GM21526 (cell line): ENCODE measurements around the gene PRIMA1.

Experiments used
- ATAC-seq: cut with Tn5 transposase; IDR thresholded peaks from one replicate; pipeline ENCODE4 v1.9.1; 2021; ENCODE audit warnings: moderate library complexity; ENCODE audit not compliant: unreplicated experiment, low FRiP score

Gene PRIMA1

DNA sequence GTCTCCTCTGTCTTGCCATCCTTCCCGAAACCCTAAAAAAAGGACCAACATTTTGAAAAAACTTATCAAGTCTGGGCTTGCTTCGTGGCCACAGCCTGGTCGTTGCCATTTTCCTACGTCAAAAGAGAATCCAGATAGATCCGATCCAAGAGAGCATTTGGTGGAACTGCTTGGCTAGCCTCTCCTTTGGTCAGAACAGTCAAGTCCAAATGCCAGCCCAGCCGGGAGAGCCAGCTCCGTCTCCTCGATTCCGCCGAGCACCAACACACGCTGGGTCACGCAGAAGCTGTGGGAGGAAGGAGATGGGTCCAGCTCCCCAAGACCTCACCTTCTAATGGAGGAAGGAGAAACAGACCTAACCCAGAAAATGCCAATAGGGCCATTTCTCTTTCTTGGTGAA is 9.3 kb upstream of the PRIMA1 start:
- ATAC-seq: no peak

DNA sequence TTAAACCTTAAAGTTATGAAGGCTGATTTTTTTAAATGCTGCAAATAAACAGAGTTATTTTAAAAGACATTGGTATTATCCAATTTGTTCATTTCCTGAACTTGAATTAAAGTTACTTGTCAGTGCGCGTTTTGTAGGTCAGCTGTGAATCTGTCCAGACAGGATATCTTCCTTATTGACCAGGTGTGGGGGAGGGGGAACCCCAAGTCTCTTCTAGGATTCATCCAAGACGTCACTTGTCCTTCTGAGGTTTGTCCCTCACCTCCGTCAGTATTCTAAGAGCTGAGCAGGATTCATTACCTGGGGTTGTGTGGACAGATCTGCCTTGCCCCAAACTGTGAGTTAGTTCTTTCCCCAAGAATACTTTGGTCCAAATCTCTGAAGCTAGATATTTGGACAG is 8.8 kb upstream of the PRIMA1 start:
- no peak for ATAC-seq

DNA sequence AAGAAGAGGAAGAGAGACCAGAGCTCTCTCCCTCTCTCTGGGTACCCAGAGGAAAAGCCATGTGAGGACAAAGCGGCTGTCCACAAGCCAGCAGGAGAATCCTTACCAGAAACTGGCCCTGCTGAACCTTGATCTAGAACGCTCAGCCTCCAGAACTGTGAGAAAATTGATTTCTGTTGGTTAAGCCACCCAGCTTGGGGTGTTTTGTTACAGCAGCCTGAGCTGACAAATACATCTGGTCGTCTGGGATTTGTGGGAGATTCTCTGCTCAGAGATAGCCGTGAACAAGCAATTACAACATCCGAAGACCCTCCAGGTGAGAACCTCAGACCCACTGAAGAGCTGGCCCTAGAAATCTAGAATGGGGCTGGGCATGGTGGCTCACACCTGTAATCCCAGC is 6.5 kb upstream of the PRIMA1 start:
- ATAC-seq: no peak

DNA sequence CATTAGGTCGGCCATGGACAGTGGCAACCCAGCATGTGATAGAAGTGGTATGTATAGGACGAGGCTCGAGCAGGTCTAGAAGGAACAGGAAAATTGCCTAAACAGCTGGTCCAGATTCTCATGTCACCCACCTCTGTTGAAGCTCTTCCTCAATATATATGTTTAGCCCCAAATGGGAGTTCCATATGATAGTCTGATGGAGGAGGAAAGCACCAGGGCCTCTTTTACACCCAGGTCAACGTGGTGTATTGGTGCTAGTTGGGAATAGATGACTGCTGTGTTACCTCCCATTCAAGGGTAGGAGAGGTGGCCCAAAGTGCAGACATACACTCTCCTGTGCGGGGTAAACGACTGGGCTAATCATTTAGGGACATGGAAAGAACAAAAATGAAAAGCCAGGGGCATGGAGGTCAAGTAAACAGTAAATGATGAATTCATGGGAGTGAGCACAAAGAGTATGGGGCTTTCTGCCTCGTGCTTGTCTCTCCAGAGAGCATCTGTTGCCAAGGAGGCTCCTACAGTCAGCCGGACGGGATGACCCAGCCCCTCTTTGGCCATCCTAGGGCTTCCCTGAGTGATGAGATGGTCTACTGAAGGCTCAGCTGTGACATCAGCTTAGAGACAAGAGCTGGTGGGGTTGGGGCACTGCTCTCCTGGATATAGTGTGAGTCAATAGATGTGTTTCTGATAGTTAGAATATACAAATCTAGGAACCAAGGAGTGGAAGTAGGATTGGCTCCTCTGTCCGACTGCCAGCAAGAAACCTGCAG is 5.5 kb upstream of the PRIMA1 start:
- no peak for ATAC-seq

DNA sequence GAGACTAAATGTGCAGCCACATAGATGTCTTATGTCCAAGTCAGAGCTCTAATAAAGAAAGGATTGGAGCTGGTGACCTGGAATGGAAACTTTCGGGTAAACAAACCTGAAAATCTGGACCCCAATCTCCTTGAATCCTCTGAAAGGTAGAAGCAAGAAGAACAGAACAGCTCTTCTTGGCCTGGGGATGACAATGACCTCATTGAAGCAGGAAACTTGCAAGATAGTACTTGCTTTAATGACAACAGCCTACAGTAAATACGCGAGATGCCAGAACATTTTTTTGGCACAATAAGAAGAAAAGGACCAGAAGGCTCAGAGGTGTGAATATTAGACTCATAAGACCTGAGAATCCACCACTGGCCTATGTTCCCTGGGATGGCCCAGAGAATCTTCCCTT is 4.1 kb upstream of the PRIMA1 start:
- no peak for ATAC-seq

DNA sequence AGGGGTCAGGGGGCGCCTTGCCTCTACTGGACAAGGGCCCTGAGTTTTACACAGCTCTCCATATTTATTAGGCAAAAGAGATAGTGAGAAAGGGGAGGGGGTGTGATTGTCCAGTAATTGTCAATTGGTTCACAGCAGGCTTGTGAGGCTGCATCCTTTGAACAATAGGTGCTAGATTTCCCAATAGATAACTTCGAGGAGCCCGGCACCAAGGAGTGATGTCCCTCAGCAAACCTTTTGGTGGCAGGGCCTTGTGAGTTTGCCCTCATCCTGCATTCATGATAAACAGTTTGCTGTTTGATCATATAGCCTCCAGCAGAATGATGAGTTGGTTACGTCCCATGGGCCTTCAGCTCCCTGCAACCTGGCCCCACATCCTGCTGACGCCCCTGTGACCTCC is 2.7 kb upstream of the PRIMA1 start:
- ATAC-seq: no peak

DNA sequence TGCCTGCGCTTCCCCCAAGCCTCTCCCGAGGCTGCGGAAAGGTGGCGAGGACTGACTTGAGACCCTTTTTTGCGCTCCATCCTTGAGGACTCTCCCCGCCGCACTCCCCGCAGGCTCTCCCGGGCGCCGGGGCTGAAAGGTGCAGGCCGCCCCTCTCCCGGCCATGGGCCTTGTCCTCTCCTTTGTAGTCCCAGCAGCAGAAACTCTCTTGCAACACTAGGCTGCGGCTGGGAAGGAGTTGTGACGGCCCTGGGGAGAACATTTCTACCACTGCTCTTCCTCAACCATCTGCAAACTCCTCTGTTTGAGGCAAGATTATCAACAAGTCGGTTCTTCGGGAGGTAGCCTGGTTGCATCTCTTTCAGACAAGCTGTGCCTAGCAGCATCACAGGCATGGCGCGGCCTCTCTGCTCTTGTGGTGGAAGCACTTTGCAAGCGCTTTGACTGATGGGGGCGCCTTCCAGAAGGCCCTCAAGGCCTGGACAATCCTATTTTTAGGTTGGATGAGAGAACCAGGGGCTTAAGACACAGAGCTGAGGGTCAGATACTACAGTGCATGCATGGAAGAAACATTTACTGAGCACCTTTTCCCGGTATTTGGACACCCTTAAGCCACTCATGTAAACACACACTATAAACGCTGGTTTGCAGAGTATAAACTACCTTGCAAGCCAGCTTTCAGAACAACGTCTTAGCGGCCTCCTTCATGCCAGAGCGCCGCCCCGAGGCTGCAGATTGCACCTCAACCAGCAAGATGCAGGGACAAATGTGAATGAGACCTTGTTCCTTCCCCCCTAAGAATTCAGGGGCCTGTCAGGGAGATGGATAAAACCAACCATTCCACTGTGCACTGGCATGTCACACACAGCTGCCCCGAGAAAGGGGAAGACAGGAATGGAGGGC is 1.2 kb upstream of the PRIMA1 start:
- ATAC-seq: no peak

DNA sequence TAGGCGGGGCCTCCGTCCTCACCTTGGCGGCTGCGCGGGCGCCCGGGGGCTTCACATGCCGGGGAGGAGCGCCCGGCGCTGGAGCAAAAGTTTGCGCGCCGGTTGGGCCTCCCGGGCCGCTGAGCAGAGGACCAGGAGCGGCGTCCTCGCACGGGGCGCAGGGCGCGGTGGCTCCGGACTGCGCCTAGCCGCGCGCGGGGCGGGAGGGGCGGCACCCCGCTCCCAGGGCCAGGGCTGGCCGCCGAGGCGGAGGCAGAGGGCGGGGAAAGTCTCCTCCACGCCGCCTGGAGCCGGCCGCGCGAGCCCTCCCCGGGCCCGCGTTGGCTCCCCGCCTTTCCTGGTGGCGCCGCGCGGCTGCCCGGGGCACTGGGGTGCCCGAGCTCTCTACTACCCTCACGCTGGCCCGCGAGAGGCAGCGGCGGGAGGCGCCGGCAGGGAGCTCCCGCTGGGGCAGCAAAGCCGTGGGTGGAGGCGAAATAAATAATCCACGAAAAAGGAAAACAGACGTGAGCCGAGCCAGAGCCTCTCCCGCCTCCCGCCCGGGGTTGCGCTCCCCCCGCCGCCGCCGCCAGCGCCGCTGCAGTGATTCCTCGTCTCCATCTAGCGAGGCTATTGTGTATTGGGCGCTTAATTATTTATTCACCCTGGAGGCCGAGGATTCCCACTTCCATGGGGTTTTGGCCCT is 400 bp upstream of the PRIMA1 start:
- no peak for ATAC-seq

DNA sequence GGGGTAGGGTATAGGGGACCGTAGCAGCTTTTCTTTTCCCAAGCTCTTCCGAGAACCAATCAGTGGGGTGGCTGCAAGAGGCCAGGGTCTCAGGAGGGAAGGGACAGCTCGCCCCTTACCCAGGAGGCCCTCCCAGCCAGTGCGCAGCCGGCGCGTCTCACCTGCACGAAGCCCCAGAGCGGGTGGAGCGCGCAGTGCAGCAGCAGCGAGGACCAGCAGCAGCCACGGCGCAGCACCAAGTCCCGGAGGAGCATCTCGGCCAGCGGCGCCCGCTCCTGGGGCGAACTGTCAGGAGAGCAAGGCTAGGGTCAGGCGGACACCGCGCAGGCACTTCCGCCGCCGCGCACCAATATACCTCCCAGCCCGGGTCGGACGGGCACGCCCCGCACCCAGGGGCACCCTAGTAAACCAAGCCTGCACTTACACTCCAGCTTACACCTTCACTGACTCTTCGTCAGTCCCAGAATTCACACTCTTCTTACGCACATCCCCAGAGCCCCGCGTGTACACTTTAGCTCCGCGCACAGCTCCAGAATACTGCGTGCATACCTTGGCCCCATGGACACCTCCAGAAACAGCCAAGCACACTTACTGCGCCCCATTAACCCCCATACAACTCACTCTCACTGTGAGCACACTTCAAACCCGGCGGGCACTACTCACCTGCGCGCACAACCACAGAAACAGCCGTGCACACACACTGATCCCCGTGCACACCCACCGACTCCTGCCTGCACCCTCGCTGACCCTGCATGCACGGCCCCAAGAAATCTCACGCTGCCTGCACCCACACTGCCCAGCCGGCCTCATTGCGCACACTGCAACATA is 606 bp downstream of the PRIMA1 start:
- no peak for ATAC-seq

DNA sequence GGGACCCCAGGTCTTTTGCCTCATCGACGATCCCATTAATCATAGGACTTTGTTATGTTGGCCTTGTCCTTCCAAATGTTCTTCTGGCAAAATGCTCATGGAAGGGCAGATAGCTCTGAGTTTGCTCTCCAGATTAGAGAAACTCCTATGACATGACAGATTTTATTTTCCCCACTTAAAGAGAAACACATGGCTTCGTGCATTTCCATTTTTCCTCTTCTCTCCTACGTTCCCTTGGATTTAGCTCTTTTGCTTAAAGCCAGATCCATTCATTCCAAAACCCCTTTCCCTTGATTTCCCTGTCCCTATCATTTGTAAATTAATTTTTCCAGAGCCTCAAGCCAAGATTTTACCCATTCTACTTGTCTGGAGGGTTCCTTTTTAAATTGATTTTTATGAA is 2.9 kb downstream of the PRIMA1 start:
- ATAC-seq: no peak

DNA sequence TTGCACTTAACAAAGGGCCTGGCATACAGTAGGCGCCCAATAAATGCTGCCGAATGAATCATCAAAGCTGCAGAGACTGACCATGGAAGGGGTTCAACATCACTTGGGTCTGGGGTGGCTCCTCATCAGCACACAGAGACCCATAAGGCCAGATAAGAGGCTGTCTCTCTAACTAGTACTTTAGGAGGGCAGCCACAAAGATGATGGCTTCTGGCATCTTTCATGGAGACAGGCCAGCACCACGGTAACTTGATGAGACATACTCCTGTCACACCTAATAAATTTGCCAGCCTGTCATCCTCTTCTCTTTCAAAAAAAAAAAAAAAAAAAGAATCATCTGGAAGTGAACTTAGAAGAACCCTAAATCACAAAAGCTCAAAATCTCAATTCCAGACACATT is 3.4 kb downstream of the PRIMA1 start:
- no peak for ATAC-seq

DNA sequence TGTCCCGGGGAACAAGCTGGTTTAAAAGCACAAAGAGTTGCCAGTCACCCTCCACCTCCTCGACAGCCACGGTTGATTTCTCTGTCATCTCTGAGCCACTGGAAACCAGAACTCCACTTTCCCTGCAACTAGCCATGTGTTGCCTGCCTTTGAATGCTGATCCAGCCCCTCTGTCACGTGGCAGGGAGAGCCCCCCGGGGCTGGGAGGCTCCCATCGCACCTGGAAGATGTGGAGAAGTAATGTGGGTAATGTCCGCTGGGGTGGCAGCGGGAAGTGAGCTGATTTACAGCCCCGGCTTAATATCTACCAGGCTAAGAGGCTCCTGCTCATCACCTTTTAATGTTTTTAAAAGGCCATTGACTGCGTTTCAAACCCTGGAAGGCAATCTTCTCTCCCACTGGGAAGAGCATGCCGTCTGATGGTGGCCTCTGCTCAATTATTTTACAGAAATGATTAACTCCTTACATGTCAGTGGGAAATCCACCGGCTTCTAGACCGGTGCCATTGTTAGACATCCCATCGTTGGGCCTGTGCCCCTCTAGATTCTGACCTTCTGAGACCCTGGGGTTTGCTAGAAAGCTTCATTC is 7.4 kb downstream of the PRIMA1 start:
- ATAC-seq: no peak

DNA sequence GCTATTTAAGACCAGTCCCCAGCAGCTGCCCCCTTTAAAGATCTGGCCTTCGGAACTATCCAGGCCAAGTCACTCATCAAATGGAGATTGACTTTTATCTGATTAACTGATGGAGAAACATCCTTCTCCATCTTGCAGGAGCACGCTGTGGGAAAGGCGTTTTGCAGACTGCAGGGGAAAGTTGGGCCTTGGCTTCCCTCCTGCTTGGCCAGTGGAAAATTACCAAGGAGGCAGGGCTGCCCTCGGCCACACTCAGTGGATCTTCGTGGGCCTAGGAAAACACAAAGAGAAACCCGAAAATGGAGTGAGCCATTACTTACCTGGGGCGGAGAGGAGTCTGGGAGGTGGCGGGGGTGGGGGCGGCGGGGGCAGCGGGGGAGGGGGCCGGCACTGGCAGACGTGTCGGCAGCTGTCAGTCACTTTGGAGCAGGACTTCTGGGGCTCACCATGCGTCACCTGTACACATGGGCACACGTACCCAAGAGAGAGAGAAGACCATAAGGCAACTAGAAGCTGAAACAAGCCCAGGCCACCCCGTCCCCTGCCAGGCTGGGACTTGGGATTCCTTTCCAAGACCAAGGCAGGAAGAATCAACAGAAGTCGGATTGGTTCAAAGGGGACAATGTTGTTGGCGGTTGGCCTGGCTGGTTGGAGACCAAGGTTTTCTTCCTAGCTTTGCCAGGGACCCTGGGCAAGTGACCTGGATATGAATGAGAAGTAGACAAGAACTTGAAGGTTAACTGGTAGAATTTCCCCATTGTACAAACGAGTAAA is 9.2 kb downstream of the PRIMA1 start:
- ATAC-seq: no peak

DNA sequence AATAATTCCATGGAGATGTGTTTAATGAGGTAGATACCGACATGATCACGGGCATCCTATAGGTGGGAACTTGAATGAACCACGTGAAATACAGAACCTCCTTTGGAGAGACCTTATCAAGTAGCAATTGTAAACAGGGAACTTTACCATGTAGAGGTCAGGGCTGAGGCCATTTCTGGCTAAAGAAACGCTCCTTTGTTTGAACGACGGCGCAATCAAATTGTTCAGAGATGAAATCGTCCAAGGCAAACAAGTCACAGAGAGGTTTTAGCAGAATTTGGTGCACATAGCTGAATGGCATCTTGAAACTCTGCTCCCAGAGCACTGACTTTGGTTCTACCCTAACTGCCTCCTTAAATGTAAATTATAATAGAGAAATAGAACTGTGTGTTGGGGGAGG is 9.8 kb downstream of the PRIMA1 start:
- ATAC-seq: no peak

DNA sequence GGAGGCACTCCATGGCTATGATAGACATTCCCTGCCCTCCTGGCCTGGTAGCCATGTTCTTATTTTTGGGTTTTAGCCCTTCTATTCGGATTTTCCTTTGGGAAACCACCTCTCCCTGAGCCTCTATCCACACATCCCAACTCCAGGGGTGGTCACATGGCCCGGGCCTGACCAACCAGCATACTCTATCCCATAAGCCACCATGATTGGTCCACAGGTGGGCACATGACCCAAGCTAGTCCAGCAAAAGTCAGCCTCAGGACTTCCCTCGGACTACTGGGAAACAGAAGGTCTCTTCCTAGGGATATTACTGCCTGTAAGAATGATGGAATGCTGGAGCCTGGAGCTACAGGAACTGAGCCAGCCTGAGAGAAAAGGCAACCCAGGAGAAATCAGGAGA is 12.5 kb downstream of the PRIMA1 start:
- no peak for ATAC-seq

DNA sequence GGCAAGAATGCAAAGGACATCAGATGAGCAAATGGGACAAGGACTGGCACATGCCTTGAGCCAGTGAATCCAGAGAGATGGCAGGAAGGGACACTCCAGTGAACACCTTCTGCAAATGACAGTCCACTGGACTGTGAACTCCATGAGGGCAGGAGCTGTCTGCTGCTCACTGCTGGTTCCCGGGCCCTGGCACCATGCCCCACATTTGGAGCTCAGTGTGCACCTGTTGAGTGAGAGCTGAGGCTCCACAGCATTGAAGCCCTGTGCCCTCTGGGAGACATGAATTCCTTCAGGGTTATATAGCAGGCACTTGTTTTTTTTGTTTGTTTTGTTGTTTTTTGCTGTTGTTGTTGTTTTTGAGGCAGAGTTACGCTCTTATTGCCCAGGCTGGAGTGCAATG is 13.1 kb downstream of the PRIMA1 start:
- ATAC-seq: no peak

DNA sequence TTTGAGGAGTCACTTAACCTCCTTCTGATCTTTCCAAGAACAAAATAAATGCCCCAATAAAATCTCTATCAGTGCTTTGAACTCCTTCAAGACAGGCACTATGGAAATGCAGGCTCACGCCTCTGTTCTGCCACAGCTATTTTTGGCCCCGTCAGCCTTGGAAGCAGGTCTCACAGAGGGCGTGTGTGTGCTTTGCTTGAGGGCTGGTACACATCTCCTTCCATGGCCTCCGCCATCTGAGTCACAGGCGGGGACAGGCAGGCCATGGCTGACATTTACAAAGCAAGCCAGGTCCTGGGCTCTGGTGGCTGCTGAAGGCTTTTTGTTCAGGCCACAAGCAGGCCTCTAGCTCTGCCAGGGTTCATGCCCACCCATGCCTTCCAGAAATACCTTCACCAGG is 16.0 kb downstream of the PRIMA1 start:
- no peak for ATAC-seq

DNA sequence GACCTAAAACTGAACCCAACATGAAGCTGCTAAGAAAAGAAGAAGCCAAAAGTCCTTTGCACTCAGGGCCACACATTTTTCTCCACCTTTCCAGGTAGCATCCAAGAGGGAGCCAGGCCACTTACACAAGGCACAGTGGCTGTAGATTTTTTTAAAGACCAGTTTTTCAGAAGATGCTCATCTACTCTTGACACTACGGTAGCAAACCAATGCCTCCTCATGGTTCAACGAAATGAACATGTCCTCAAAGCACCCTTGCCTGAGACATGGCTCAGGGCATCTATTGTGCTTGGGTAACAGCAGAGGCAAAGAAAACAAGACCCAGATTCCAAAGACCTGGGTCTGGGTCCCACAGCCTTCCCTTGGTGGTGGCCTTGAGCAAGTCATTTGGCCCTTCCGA is 22.3 kb downstream of the PRIMA1 start:
- no peak for ATAC-seq

DNA sequence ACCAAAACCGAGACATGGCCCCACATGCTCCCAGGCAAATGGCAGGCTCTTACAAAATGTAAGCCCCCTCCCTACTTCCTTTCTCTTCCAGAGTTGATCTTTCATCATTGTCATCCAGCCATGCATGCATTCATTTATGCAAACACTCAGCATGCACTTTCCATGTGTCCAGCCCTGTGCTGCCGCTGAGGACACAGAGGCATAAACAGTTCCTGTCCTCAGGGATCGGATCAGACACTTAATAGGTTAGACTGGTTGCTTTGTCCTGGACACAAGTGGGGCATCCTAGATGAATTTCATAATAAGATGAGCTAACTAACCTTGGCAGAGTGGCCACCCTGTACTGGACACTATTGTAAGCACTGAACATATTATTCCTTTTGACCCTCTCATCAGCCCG is 23.1 kb downstream of the PRIMA1 start:
- no peak for ATAC-seq
